Nephron (organoid): ENCODE measurements around the gene CXorf58.

ENCODE experiments used
- H3K27ac Mint-ChIP-seq, 3 experiments: 2 replicates each; pipeline ENCODE4 v1.8.0; 2020; ENCODE audit warnings: mixed read lengths in 3 of 3, mild to moderate bottlenecking in 2 of 3, moderate library complexity in 1 of 3
- H3K27me3 Mint-ChIP-seq: 2 replicates; pipeline ENCODE4 v1.8.0; 2021; ENCODE audit warnings: low read depth, mild to moderate bottlenecking, moderate library complexity, mixed read lengths
- H3K36me3 Mint-ChIP-seq: 2 replicates; pipeline ENCODE4 v1.8.0; 2020; ENCODE audit warnings: low read depth, mixed read lengths
- H3K4me1 Mint-ChIP-seq: 2 replicates; pipeline ENCODE4 v1.8.0; 2020; ENCODE audit warnings: mixed read lengths
- H3K4me3 Mint-ChIP-seq, 3 experiments: 2 replicates each; pipeline ENCODE4 v1.8.0; 2020; ENCODE audit warnings: mild to moderate bottlenecking in 3 of 3, mixed read lengths in 3 of 3, moderate library complexity in 2 of 3
- H3K9me3 Mint-ChIP-seq: 2 replicates; pipeline ENCODE4 v1.8.0; 2020; ENCODE audit warnings: mixed read lengths
- CTCF ChIP-seq, 3 experiments: fragments of 200-600 bp; sonication (generic); IDR thresholded peaks; one replicate each; pipeline ENCODE4 v1.5.0; 2021; ENCODE audit warnings: antibody characterized with exemption in 3 of 3; ENCODE audit not compliant: unreplicated experiment in 3 of 3

CXorf58 gene

GRCh38 chrX:23926015-23926414 is 18.2 kb downstream of the CXorf58 start:
- Mint-ChIP-seq H3K4me3 (no peak overlapping the region), H3K27ac (no peak overlapping the region), H3K36me3 (no peaks in the 10 kb centered on the region), H3K27me3 (peaks cover 4% of the 10 kb centered on the region), H3K4me1 (peaks cover 2% of the 10 kb centered on the region), H3K9me3 (no peaks in the 10 kb centered on the region)
- TF ChIP-seq CTCF (IDR thresholded peaks at IDR 0.05; ENCODE audit: unreplicated experiment in 3 of 3), result no peak

GRCh38 chrX:23930894-23931604 is 23.2 kb downstream of the CXorf58 start:
- H3K4me1 Mint-ChIP-seq, result peaks cover 18% of the 10 kb centered on the region
- H3K27ac Mint-ChIP-seq, result peak overlapping the region in 1 of 3 experiments; percentile 4
- no peaks in the 10 kb centered on the region for H3K9me3 Mint-ChIP-seq
- no peaks in the 10 kb centered on the region for H3K27me3 Mint-ChIP-seq
- H3K36me3 Mint-ChIP-seq, result no peaks in the 10 kb centered on the region
- no peak overlapping the region for H3K4me3 Mint-ChIP-seq
- no peak for TF ChIP-seq CTCF (IDR thresholded peaks at IDR 0.05; ENCODE audit: unreplicated experiment in 3 of 3)

- H3K4me3 Mint-ChIP-seq, result no peak overlapping the region
- peaks cover 28% of the 10 kb centered on the region for H3K4me1 Mint-ChIP-seq
- no peak for TF ChIP-seq CTCF (IDR thresholded peaks at IDR 0.05; ENCODE audit: unreplicated experiment in 3 of 3)
- H3K27me3 Mint-ChIP-seq, result no peaks in the 10 kb centered on the region
- H3K9me3 Mint-ChIP-seq, result no peaks in the 10 kb centered on the region
- H3K36me3 Mint-ChIP-seq, result no peaks in the 10 kb centered on the region
- H3K27ac Mint-ChIP-seq, result peak overlapping the region in 2 of 3 experiments; percentile 41 to 74
These were observed 24.2 kb downstream of the CXorf58 start for GRCh38 chrX:23932046-23932445.

- Mint-ChIP-seq H3K9me3 (no peaks in the 10 kb centered on the region), H3K27ac (peak overlapping the region in 2 of 3 experiments; percentile 71 to 74), H3K27me3 (no peaks in the 10 kb centered on the region), H3K4me1 (peaks cover 39% of the 10 kb centered on the region), H3K4me3 (peak overlapping the region in 1 of 3 experiments; percentile 50), H3K36me3 (no peaks in the 10 kb centered on the region)
- no peak for TF ChIP-seq CTCF (IDR thresholded peaks at IDR 0.05; ENCODE audit: unreplicated experiment in 3 of 3)
These were observed 27.3 kb downstream of the CXorf58 start for GRCh38 chrX:23935106-23935505.

GRCh38 chrX:23936180-23936579 is 28.4 kb downstream of the CXorf58 start:
- Mint-ChIP-seq H3K4me3 (no peak overlapping the region), H3K36me3 (no peaks in the 10 kb centered on the region), H3K27me3 (no peaks in the 10 kb centered on the region), H3K27ac (no peak overlapping the region), H3K9me3 (no peaks in the 10 kb centered on the region), H3K4me1 (peaks cover 35% of the 10 kb centered on the region)
- no peak for TF ChIP-seq CTCF (IDR thresholded peaks at IDR 0.05; ENCODE audit: unreplicated experiment in 3 of 3)

- no peak overlapping the region for H3K27ac Mint-ChIP-seq
- no peak for TF ChIP-seq CTCF (IDR thresholded peaks at IDR 0.05; ENCODE audit: unreplicated experiment in 3 of 3)
- no peaks in the 10 kb centered on the region for H3K27me3 Mint-ChIP-seq
- H3K9me3 Mint-ChIP-seq, result no peaks in the 10 kb centered on the region
- H3K36me3 Mint-ChIP-seq, result no peaks in the 10 kb centered on the region
- no peak overlapping the region for H3K4me3 Mint-ChIP-seq
- peaks cover 31% of the 10 kb centered on the region for H3K4me1 Mint-ChIP-seq
These were observed 29.3 kb downstream of the CXorf58 start for GRCh38 chrX:23937100-23937499.
